HUES48 (cell line): ENCODE data around the gene GOLIM4.

Experiments
- H3K27ac ChIP-seq: one replicate; pipeline ENCODE4 v1.7.0; 2013; ENCODE audit warnings: low read depth, low read length, inconsistent platforms
- H3K27me3 ChIP-seq: 2 replicates; pipeline ENCODE4 v1.6.1; 2013; ENCODE audit warnings: mild to moderate bottlenecking, low read length; ENCODE audit not compliant: control insufficient read depth, insufficient read depth
- H3K36me3 ChIP-seq: 2 replicates; pipeline ENCODE4 v1.6.1; 2013; ENCODE audit warnings: low read length; ENCODE audit not compliant: control insufficient read depth, insufficient read depth
- H3K4me1 ChIP-seq: 2 replicates; pipeline ENCODE4 v1.6.1; 2013; ENCODE audit warnings: mild to moderate bottlenecking, low read length; ENCODE audit not compliant: control insufficient read depth, insufficient read depth
- H3K4me3 ChIP-seq: 2 replicates; pipeline ENCODE4 v1.5.1; 2013; ENCODE audit warnings: mild to moderate bottlenecking, low read depth, low read length
- H3K9ac ChIP-seq: 2 replicates; pipeline ENCODE4 v1.6.1; 2013; ENCODE audit warnings: mild to moderate bottlenecking, low read depth, low read length, moderate library complexity
- H3K9me3 ChIP-seq: 2 replicates; pipeline ENCODE4 v1.6.1; 2013; ENCODE audit warnings: low read length; ENCODE audit not compliant: control insufficient read depth, insufficient read depth

GOLIM4 gene

GRCh38 chr3:167989999-167990398 lies 105.7 kb downstream of the GOLIM4 start:
- no peaks in the 10 kb centered on the region for H3K4me1 ChIP-seq
- H3K27me3 ChIP-seq = no peaks in the 10 kb centered on the region

GRCh38 chr3:167989066-167989465 lies 106.7 kb downstream of the GOLIM4 start:
- no peak overlapping the region for H3K9ac ChIP-seq
- no peak overlapping the region for H3K4me3 ChIP-seq
- no peaks in the 10 kb centered on the region for H3K4me1 ChIP-seq
- H3K27me3 ChIP-seq = no peaks in the 10 kb centered on the region
- H3K36me3 ChIP-seq = no peaks in the 10 kb centered on the region
- H3K27ac ChIP-seq = no peak overlapping the region
- H3K9me3 ChIP-seq = no peaks in the 10 kb centered on the region

More at GRCh38 chr3:167989999-167990398, 105.7 kb downstream of the GOLIM4 start:
- no peak overlapping the region for H3K27ac ChIP-seq
- H3K9me3 ChIP-seq = no peaks in the 10 kb centered on the region
- no peak overlapping the region for H3K4me3 ChIP-seq
- no peak overlapping the region for H3K9ac ChIP-seq
- no peaks in the 10 kb centered on the region for H3K36me3 ChIP-seq

- Histone ChIP-seq H3K9me3 (no peaks in the 10 kb centered on the region), H3K4me1 (no peaks in the 10 kb centered on the region), H3K9ac (no peak overlapping the region), H3K27ac (no peak overlapping the region), H3K27me3 (no peaks in the 10 kb centered on the region), H3K36me3 (no peaks in the 10 kb centered on the region), H3K4me3 (no peak overlapping the region)
These were observed 112.1 kb downstream of the GOLIM4 start for GRCh38 chr3:167983583-167983982.

- Histone ChIP-seq H3K27me3 (no peaks in the 10 kb centered on the region), H3K9me3 (no peaks in the 10 kb centered on the region), H3K4me1 (no peaks in the 10 kb centered on the region), H3K27ac (no peak overlapping the region), H3K36me3 (no peaks in the 10 kb centered on the region), H3K4me3 (no peak overlapping the region), H3K9ac (no peak overlapping the region)
These were observed 117.2 kb downstream of the GOLIM4 start for GRCh38 chr3:167978486-167978885.

- Histone ChIP-seq H3K27ac (no peak overlapping the region), H3K4me3 (no peak overlapping the region), H3K9ac (no peak overlapping the region)
These were observed 117.7 kb downstream of the GOLIM4 start for GRCh38 chr3:167978071-167978470.

GRCh38 chr3:167976516-167977361 lies 119.0 kb downstream of the GOLIM4 start:
- Histone ChIP-seq H3K4me3 (no peak overlapping the region), H3K27ac (no peak overlapping the region), H3K9me3 (no peaks in the 10 kb centered on the region), H3K36me3 (no peaks in the 10 kb centered on the region), H3K27me3 (no peaks in the 10 kb centered on the region), H3K4me1 (no peaks in the 10 kb centered on the region), H3K9ac (no peak overlapping the region)

More at GRCh38 chr3:167978071-167978470, 117.7 kb downstream of the GOLIM4 start:
- Histone ChIP-seq H3K27me3 (no peaks in the 10 kb centered on the region), H3K4me1 (no peaks in the 10 kb centered on the region), H3K9me3 (no peaks in the 10 kb centered on the region), H3K36me3 (no peaks in the 10 kb centered on the region)

GRCh38 chr3:167973901-167974300 lies 121.8 kb downstream of the GOLIM4 start:
- Histone ChIP-seq H3K4me1 (no peaks in the 10 kb centered on the region), H3K27ac (no peak overlapping the region), H3K36me3 (no peaks in the 10 kb centered on the region), H3K4me3 (no peak overlapping the region), H3K9ac (no peak overlapping the region), H3K9me3 (no peaks in the 10 kb centered on the region), H3K27me3 (no peaks in the 10 kb centered on the region)

GRCh38 chr3:167973046-167973445 lies 122.7 kb downstream of the GOLIM4 start:
- Histone ChIP-seq H3K27ac (no peak overlapping the region), H3K4me3 (no peak overlapping the region), H3K4me1 (no peaks in the 10 kb centered on the region)

GRCh38 chr3:167972502-167972901 lies 123.2 kb downstream of the GOLIM4 start:
- Histone ChIP-seq H3K9ac (no peak overlapping the region), H3K4me3 (no peak overlapping the region)

More at GRCh38 chr3:167973046-167973445, 122.7 kb downstream of the GOLIM4 start:
- no peak overlapping the region for H3K9ac ChIP-seq
- no peaks in the 10 kb centered on the region for H3K9me3 ChIP-seq
- H3K36me3 ChIP-seq = no peaks in the 10 kb centered on the region
- H3K27me3 ChIP-seq = no peaks in the 10 kb centered on the region

GRCh38 chr3:167969548-167969947 lies 126.2 kb downstream of the GOLIM4 start:
- no peak overlapping the region for H3K4me3 ChIP-seq
- H3K4me1 ChIP-seq = no peaks in the 10 kb centered on the region
- H3K9me3 ChIP-seq = no peaks in the 10 kb centered on the region
- no peak overlapping the region for H3K27ac ChIP-seq
- H3K36me3 ChIP-seq = no peaks in the 10 kb centered on the region
- no peaks in the 10 kb centered on the region for H3K27me3 ChIP-seq
- no peak overlapping the region for H3K9ac ChIP-seq

More at GRCh38 chr3:167972502-167972901, 123.2 kb downstream of the GOLIM4 start:
- H3K27me3 ChIP-seq = no peaks in the 10 kb centered on the region
- no peaks in the 10 kb centered on the region for H3K4me1 ChIP-seq
- H3K27ac ChIP-seq = no peak overlapping the region
- no peaks in the 10 kb centered on the region for H3K9me3 ChIP-seq
- no peaks in the 10 kb centered on the region for H3K36me3 ChIP-seq

GRCh38 chr3:167967257-167968036 lies 128.3 kb downstream of the GOLIM4 start:
- Histone ChIP-seq H3K4me3 (no peak overlapping the region), H3K9ac (no peak overlapping the region), H3K9me3 (no peaks in the 10 kb centered on the region), H3K36me3 (no peaks in the 10 kb centered on the region), H3K27me3 (no peaks in the 10 kb centered on the region), H3K27ac (no peak overlapping the region), H3K4me1 (no peaks in the 10 kb centered on the region)
